Measurements from ENCODE around the gene EEA1.

GRCh38 chr12:92952394-92952793 is 23.3 kb upstream of the EEA1 start:
- TF ChIP-seq CTCF (IDR thresholded peaks at IDR 0.05) (no peak), POLR2A (IDR thresholded peaks at IDR 0.05) (no peak)

All from right lobe of liver (tissue), 4 donors.